Epithelial cell of esophagus (primary cell): ENCODE results near the gene SAYSD1.

Experiments
- DNase-seq: peaks from one replicate; pipeline ENCODE4 v3.0.0; 2010; ENCODE audit warnings: low read depth
- H3K4me3 ChIP-seq: 2 replicates; pipeline ENCODE4 v1.5.1; 2011; ENCODE audit warnings: mild to moderate bottlenecking, low read length, control low read depth
- TF ChIP-seq, protein P1 (sequence below): IDR thresholded peaks from 2 replicates; pipeline ENCODE4 v1.5.1; 2011; ENCODE audit warnings: low read depth, mild to moderate bottlenecking, low read length, control low read depth, inconsistent platforms; ENCODE audit not compliant: insufficient read depth; ENCODE audit errors: missing control alignments

Gene SAYSD1

DNA sequence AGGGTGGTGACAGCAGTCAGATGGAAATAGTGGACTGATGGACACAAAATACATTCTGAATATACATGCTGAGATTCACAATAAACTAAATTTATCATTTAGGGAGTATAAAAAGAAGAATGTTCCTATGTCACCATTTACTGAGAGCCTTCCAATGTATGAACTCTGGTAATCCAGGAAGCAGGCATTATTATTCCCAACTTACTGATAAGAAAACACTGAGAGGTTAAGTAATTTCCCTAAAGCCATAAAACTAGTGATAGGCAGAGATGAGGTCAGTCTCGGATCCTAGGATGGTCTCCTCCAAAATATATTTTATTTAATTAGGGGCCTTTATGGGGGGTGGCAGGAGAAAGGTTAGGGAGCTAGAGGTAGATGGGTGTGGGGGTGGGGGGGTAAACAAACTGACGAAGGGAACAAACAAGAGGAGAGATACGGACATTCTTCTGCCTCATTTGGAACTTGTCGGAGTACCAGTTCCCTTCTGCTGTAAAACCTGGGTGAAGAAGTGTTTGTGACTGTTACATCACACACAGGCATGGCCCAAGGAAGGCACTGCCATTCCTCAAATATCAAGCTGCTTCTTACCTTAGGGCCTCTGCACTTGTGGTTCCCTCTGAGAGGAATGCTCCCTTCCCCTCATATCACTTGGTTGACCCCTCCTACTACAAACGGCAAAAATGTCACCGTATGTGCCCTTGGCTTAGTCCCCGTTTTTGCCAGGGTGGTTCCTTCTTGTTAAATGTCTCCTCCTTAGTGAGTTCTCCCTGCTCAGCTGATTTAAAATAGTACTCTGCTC is 6.7 kb downstream of the SAYSD1 start:
- TF ChIP-seq, protein P1, sequence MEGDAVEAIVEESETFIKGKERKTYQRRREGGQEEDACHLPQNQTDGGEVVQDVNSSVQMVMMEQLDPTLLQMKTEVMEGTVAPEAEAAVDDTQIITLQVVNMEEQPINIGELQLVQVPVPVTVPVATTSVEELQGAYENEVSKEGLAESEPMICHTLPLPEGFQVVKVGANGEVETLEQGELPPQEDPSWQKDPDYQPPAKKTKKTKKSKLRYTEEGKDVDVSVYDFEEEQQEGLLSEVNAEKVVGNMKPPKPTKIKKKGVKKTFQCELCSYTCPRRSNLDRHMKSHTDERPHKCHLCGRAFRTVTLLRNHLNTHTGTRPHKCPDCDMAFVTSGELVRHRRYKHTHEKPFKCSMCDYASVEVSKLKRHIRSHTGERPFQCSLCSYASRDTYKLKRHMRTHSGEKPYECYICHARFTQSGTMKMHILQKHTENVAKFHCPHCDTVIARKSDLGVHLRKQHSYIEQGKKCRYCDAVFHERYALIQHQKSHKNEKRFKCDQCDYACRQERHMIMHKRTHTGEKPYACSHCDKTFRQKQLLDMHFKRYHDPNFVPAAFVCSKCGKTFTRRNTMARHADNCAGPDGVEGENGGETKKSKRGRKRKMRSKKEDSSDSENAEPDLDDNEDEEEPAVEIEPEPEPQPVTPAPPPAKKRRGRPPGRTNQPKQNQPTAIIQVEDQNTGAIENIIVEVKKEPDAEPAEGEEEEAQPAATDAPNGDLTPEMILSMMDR, result no peak
- no peak overlapping the region for H3K4me3 ChIP-seq
- DNase-seq, result no peak

DNA sequence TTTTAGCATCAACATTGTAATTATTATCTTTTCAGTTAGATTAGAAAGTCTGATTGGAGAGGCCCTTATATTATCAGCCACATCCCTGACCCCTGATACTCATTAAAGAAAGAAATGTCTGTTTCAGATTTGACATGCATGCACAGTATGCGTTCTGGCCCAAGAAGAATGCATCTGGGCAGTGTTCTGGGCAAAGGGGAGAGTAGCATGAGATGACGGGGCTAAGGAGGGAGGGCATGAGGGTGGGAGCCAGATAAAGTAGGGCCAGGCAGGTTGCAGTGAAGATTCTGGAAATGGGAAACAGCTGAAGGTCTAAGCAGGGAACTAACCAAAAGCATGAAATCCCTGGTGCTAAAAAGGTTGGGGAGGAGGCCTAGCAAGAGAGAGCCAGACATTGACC is 7.3 kb downstream of the SAYSD1 start:
- DNase-seq, result no peak
- no peak overlapping the region for H3K4me3 ChIP-seq
- TF ChIP-seq, protein P1, result no peak

DNA sequence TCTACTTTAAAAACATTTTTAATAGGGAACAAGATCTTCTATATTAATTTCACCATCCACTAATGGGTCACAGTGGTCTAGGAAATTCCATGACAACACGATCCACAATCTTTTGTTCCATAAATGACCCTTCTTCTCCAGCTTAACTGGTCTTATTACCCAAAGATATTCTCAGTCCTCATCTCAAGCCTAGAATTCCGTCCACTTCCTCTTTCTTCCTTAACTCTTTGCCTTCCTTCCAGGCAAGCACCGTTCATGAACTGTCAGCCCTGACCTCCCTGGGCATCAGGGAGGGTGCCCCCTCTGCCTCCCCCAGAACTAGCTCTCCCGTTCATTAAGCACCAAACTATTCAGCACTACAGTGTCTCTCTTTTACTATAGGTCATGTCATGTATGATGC is 8.0 kb downstream of the SAYSD1 start:
- H3K4me3 ChIP-seq, result no peak overlapping the region
- DNase-seq, result no peak
- TF ChIP-seq, protein P1, result no peak

DNA sequence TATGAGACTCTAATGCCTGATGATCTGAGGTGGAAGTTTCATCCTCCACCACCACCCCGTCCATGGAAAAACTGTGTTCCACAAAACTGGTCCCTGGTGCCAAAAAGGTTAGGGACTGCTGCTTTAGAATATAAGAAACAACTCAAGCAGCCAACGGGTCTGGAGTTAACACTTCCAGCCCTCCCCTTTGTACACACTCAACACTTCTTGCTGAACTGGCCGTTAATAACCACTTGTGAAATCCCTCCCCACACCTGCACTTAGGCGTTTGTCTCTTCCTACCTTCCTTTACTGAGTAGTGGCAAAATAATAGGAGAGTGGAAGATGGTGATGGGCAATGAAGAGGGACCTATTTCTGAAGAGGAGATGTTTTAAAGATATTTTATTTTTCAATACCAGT is 10.5 kb downstream of the SAYSD1 start:
- TF ChIP-seq, protein P1, result no peak
- no peak for DNase-seq
- no peak overlapping the region for H3K4me3 ChIP-seq

DNA sequence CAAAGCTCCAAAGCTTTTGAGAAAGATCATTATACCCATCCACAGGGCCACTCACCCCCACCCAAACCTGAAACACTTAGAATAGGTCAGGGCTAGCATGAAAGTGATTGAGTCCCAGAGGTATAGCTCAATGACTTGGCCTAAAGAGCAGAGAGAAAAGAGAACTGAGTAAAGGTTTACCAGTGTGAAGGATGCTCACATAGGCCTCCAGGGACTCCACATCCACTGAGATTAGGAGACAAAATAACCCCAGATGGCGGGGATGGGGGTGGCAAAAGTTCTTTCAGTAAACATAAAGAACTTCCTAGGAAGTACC is 12.2 kb downstream of the SAYSD1 start:
- no peak overlapping the region for H3K4me3 ChIP-seq
- TF ChIP-seq, protein P1, result no peak
- no peak for DNase-seq

GRCh38 chr6:39102071-39102820 is 12.7 kb downstream of the SAYSD1 start:
- TF ChIP-seq, protein P1, result peak; percentile 46
- no peak overlapping the region for H3K4me3 ChIP-seq
- DNase-seq, result peak; percentile 48

GRCh38 chr6:39100358-39100757 is 14.6 kb downstream of the SAYSD1 start:
- DNase-seq, result no peak
- TF ChIP-seq, protein P1, result no peak

More at GRCh38 chr6:39100358-39100757, 14.6 kb downstream of the SAYSD1 start:
- no peak overlapping the region for H3K4me3 ChIP-seq
